A204.1 (cell line): ENCODE data around the gene C2CD5.
A peak's percentile ranks its signal among the peaks of the same experiment; 100 is the strongest.
"Not testable (repeated sequence)": the region's sequence is repeated elsewhere in the genome, so short reads cannot be mapped to it uniquely, and the experiment has no call there.

Source experiments
- FAIRE-seq: peaks from 2 replicates; lab custom pipeline; 2012; peaks lifted over from hg19 to GRCh38; lab: Jason Lieb, UNC

Gene C2CD5

GRCh38 chr12:22544038-22544979 lies at the start of gene C2CD5:
TSS of gene C2CD5 (minus strand) at chr12:22544542. CDS start at chr12:22544150, 392 bp downstream.
- peak; percentile 78 for FAIRE-seq

GRCh38 chr12:22593864-22594263 lies 49.5 kb upstream of the C2CD5 start:
- FAIRE-seq: no peak

- no peak for FAIRE-seq
Observed at GRCh38 chr12:22588817-22589216, 44.5 kb upstream of the C2CD5 start.

GRCh38 chr12:22578328-22578727 lies 34.0 kb upstream of the C2CD5 start:
- no peak for FAIRE-seq

- FAIRE-seq: no peak
Observed at GRCh38 chr12:22577667-22578066, 33.3 kb upstream of the C2CD5 start.

- FAIRE-seq: no peak
Observed at GRCh38 chr12:22576473-22576872, 32.1 kb upstream of the C2CD5 start.

- FAIRE-seq: no peak
Observed at GRCh38 chr12:22576065-22576464, 31.7 kb upstream of the C2CD5 start.

GRCh38 chr12:22574921-22575320 lies 30.6 kb upstream of the C2CD5 start:
- no peak for FAIRE-seq

GRCh38 chr12:22573181-22573580 lies 28.8 kb upstream of the C2CD5 start:
- FAIRE-seq: no peak

- FAIRE-seq: no peak
Observed at GRCh38 chr12:22569253-22569652, 24.9 kb upstream of the C2CD5 start.

GRCh38 chr12:22562036-22563028 lies 18.0 kb upstream of the C2CD5 start:
- no peak for FAIRE-seq

- not testable (repeated sequence) for FAIRE-seq
Observed at GRCh38 chr12:22554750-22555149, 10.4 kb upstream of the C2CD5 start.

GRCh38 chr12:22551624-22552023 lies 7.3 kb upstream of the C2CD5 start:
- FAIRE-seq: no peak

GRCh38 chr12:22545255-22545654 lies 913 bp upstream of the C2CD5 start:
- no peak for FAIRE-seq

GRCh38 chr12:22543246-22544037 lies 900 bp downstream of the C2CD5 start:
- no peak for FAIRE-seq

- no peak for FAIRE-seq
Observed at GRCh38 chr12:22541496-22542155, 2.7 kb downstream of the C2CD5 start.

GRCh38 chr12:22539055-22539454 lies 5.3 kb downstream of the C2CD5 start:
- FAIRE-seq: no peak

GRCh38 chr12:22538311-22538710 lies 6.0 kb downstream of the C2CD5 start:
- FAIRE-seq: no peak

GRCh38 chr12:22536971-22537544 lies 7.3 kb downstream of the C2CD5 start:
- no peak for FAIRE-seq

GRCh38 chr12:22536346-22536945 lies 7.9 kb downstream of the C2CD5 start:
- peak; percentile 40 for FAIRE-seq

GRCh38 chr12:22535478-22535877 lies 8.9 kb downstream of the C2CD5 start:
- FAIRE-seq: no peak
